Testis (tissue), 2 donors: ENCODE data around the gene PPP1R14C.

Experiments
- CTCF ChIP-seq, 3 experiments: fragments of 450-650 bp in 2 of 3; fragments of 200-600 bp in 1 of 3; sonication (generic) in 1 of 3; IDR thresholded peaks; one replicate each; pipeline ENCODE4 v1.5.1; 2016 to 2019; ENCODE audit warnings: antibody characterized with exemption in 3 of 3, mild to moderate bottlenecking in 2 of 3, moderate library complexity in 1 of 3
- POLR2A ChIP-seq: fragments of 450-650 bp; IDR thresholded peaks from one replicate; pipeline ENCODE4 v1.6.1; 2017; ENCODE audit warnings: antibody characterized with exemption, mild to moderate bottlenecking, moderate library complexity

- TF ChIP-seq CTCF (IDR thresholded peaks at IDR 0.05) (no peak), POLR2A (no peak)
These were observed 87.3 kb downstream of the PPP1R14C start for GRCh38 chr6:150230164-150230561.
